Measurements from ENCODE around the gene SPAG8. TPM values are rescaled to one million over a fixed set of nuclear protein-coding genes. Genes with fewer than 3 reads are reported as not detected.

SPAG8 gene
- total and polyA plus RNA-seq, 9 of the 15 experiments (the other 6 are each of a cell fraction or from before 2014, with no cell fraction given): 0.03 to 0.47 (median 0.21) TPM

- no peak for TF ChIP-seq ZNF318 (IDR thresholded peaks at IDR 0.05; ENCODE audit: borderline replicate concordance in 1 of 2, low read depth in 1 of 2)
- TF ChIP-seq ZNF592 (IDR thresholded peaks at IDR 0.05): peak; percentile 75
- TF ChIP-seq RNF219 (CRISPR knock-in tag; IDR thresholded peaks at IDR 0.05): no peak
- no peak for TF ChIP-seq ARID4B (CRISPR knock-in tag; IDR thresholded peaks at IDR 0.05)
- TF ChIP-seq TAF15 (IDR thresholded peaks at IDR 0.05; ENCODE audit: low read depth, low read length): no peak
These were observed 2.2 kb upstream of the SPAG8 start (continued) for GRCh38 chr9:35814106-35814840.

All from K562 (cell line).